ENCODE data around the gene IQGAP2.

Gene IQGAP2

DNA sequence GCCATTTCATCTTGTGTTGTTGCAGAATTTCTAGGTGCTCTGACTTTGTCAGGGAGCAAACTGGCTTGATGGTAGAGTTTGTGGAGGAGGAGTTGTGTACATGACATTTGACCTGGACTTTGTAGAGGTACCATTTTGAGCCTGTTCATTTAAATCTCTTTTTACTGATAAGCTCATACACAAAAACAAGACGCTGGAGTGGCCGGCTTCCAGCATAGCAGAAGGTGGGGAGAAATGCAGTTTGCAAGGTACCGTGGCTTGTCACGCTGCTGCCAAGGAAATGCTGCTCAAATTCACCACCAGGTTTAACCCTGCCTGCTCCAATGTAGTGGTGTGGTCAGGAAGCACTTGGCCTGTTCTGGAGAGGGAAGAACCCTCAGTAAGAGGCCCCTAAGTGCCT, 18.9 kb upstream of the IQGAP2 start:
- DNase-seq, result no peak

DNA sequence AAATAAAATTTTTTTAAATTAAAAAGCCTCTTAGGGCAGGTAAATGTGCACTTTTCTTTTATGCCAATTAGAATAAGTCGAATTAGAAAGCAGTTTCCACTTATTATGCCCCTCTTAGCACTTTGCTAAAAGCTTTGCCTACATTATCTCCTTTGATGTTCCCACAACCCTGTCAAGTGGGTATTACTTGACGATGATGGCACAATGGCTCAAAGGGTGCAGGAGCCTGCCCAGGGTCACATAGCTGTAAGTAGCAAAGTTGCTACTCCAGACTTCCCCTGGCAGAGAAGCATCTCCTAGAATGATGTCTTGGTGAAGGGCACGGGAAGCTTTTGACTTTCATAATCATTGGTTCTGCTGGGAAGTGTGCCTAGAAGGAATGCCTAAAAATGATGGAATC, 18.4 kb upstream of the IQGAP2 start:
- no peak for DNase-seq

DNA sequence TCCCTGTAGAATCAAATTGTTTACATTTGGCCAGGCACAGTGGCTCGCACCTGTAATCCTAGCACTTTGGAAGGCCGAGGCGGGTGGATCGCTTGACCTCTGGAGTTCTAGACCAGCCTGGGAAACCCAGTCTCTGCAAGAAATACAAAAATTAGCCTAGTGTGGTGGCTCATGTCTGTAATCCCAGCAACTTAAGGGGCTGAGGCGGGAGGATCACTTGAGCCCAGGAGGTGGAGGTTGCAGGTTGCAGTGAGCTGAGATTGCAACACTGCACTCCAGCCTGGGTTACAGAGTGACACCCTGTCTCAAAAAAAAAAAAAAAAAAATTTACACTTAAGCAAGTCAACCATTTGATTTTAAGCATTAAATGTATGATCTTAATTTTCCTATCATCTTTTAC, 17.5 kb upstream of the IQGAP2 start:
- DNase-seq, result no peak

DNA sequence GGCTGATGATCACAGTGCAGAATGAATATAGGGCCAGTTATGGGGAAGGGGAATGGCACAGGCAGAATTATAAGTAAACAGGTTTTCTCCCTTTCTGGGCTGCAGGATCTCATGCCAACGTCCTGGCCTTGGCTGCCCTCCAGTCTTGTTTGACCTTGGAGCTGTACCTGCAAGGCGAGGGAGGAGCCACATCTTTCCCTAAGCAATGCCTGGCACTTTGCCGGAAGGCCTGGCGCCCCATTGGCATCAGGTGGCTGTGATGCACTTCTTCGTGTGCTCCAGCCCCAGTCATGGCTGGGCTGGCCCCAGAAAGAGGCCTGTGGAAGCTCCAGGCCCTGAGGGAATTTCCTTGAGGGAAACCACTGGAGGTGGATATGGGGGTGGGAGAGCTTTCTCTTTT, 16.7 kb upstream of the IQGAP2 start:
- no peak for DNase-seq

DNA sequence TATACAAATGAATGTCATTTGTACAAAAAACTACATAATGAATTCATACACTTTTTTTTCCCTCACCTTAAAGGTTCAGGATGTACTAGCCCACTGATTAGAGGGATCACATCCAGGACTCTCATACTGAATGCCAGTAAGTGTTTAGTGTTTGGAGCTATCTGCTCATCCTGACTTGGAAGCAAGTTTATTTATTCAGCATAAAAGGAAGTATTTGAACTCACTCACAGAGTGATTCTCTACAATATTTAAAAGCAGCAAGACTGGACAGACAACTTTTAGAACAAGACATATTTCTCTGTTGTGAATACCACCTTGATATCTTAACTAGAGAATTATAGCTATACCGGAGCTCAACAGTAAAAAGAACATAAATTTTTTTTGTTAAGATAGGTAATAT, 14.8 kb upstream of the IQGAP2 start:
- DNase-seq, result no peak

DNA sequence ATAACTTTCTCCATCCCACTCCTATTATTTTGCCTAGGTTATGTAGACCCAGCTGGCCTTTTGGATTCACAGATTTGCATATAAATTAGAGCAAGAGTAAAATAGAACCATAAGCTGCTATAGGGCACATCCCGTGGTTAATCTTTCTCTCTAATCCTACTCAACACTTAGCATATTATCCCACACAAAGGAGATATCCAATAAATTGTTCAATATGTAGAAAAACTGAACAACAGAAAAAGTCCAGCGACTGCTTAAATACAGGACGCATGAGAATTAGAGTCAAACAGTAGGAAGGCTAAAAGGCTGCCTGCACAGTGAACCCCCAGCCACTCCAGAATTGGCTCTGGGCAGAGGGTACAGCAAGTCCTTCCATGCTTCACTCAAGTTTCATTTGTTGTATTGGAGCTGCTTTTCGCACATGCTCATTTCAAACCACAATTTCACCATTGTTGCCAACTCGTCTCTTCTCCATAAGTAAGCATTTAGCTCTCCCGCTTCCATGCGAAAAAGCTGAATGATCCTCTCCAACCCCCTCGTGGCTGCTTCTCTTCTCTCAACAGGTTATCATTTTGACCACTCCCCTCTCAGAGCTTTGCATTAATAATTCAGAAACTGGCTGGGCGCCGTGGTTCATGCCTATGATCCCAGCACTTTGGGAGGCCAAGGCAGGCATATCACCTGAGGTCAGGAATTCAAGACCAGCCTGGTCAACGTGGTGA, 14.1 kb upstream of the IQGAP2 start:
- no peak for DNase-seq

DNA sequence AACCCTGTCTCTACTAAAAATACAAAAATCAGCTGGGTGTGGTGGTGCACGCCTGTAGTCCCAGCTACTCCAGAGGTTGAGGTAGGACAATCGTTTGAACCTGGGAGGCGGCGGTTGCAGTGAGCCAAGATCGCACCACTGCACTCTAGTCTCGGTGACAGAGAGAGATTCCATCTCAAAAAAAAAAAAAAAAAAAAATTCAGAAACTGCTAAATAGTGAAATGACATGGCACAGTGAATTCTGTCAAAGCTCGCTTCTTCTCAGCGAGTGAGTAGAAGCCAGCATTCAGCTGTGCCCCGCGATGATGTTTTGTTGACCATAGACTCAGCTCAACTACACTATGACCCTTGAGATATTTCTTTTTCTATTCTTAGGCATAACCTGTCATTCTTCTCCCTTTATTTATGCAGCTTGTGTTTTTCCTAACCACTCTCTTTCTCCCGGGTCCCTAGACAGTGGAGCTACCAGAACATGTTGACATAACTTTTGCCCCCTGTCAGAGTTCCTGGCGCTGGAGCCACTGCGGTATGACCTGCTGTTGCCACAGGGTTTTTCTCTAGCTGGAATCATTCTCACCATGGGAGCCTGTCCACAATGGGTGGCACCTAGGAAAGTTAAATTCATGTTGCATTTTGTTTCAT, 13.5 kb upstream of the IQGAP2 start:
- DNase-seq, result no peak

DNA sequence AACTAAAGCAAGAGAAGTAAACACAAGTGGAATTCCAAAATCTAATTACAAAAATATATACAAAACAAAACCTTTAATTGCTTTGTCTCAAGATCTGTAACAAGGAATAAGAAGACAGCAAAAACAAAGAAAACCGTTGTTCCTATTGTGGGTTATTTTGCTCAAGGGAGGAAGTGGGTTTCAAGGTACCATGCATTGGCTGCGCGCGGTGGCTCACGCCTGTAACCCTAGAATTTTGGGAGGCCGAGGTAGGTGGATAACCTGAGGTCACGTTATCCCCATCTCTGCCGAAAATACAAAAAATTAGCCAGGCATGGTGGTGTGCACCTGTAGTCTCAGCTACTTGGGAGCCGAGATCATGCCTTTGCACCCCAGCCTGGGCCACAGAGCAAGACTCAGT, 12.1 kb upstream of the IQGAP2 start:
- no peak for DNase-seq

DNA sequence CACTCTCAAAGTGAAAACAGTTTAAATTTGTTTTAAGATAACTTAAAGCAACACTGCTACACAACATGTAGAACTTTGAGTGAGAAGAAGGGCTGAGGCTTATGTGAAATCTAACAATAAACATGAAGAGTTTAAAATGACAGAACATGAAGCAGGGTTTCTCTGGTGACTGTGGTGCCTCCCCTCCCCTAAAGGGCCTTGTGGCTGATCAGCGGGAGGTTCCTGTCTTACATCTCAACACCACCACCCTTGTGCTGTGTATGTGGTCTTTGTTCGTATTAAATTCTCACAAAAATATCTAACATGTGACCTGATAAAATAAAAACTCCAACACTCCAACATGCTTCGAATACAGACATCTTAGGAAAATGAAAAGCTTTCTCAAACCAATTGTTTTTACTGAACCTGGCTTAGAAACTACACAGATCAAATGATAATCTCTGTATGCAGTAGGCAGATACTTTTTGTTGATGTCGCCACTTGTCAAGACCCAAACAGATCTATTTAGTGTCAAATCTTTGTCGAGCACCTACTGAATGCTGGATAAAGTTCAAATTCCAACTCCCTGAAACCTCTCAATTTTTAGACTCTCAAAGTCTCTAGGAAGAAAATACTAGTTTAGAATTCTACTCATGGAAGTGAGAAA, 9.9 kb upstream of the IQGAP2 start:
- DNase-seq, result no peak

DNA sequence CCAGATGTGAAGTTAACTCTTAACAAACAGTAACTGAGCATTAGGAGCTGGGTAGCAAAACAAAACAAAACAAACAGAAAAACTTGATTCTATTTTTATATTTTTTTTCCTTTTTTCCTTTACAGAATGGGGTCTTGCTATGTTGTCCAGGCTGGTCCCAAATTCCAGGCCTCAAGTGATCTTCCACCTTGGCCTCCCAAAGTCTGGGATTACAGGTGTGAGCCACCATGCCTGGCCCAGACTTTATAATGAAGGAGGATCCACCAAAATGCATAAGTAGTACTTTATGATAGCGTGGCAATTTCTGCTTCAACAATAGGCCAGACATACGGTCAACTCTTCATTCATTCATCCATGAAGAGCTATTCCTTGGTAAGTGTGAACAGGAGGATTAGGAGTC, 5.9 kb upstream of the IQGAP2 start:
- no peak for DNase-seq

DNA sequence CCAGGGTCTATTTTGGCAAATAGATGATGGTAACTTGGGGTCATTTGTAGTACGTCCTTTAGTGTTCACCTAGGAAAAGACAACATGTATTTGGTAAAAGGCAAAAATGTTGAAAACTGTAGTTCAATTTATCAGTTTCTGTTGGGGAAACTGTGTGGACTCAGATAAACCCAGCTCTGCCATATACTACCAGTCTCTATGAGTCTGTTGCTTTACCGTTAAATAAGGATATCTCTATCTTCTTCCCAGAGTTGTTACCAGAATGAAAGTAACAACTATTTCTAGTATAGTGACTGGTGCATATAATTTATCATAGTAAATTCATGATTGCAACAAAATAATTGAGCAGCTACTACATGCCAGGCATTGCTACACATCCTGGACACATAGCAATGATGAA, 3.8 kb upstream of the IQGAP2 start:
- no peak for DNase-seq

DNA sequence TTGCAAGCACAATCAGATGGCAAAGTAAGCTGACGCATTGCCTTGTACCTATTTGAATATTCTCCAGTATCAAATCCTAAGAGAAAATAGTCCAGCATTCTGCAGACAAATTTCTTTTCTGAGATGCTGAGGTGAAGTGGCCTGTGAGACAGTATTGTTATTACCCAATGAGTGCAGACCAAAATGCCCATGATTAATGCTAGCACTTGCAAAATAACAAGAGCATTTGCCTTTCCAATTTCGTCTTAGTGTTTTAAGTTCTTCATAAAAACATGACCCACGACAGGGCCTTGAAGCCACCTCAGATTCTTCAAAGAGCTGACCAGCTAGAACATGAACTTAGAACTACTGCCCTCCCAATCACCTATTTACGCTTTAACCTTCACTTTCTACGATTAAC, 2.6 kb upstream of the IQGAP2 start:
- DNase-seq, result no peak

DNA sequence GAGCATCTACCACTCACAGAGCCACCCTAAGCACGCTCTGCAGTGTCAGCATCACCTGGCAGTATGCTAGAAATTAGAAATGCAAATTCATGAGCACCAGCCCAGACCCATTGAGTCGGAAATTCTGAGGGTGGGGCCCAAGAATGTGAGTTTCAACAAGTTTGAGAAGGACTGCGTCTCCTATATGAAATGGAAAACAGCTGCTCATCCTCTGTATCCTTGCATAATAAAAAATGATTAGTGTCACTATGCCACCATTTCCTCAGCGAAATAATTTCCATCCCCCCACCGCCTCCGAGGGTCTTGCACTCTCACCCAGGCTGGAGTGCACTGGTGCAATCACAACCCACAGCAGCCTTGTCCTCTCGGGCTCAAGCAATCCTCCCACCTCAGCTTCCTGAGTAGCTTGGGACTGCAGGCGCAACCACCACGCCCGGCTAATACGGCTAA, 1.3 kb upstream of the IQGAP2 start:
- DNase-seq, result peak; percentile 49

DNA sequence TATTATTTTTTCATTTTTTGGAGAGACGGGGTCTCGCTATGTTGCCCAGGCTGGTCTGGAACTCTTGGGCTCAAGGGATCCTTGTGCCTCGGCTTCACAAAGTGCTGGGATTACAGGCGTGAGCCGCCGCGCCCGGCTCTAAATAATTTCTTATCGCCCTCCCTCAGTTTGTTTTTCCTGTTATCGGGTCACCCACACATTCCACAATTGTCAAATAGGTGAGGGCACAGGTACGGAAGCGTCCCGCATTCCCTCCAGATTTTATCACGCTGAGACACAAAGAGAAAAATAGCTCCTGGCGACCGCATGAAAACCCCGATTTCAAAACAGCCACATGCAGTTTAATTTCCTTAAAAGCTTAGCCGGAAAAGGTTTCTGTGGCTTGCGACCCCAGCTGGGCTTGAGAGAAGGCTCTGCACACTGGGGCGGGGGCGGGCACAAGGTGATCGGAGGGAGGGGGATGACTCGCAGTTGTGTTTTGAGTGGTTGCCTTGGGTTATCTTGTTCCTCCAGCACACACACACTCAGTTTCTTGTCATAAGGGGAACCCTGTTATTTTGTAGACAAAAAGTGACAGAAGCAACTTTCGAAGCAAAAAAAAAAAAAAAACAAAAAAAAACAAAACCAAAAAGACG, 717 bp upstream of the IQGAP2 start:
- DNase-seq, result peak; percentile 91

DNA sequence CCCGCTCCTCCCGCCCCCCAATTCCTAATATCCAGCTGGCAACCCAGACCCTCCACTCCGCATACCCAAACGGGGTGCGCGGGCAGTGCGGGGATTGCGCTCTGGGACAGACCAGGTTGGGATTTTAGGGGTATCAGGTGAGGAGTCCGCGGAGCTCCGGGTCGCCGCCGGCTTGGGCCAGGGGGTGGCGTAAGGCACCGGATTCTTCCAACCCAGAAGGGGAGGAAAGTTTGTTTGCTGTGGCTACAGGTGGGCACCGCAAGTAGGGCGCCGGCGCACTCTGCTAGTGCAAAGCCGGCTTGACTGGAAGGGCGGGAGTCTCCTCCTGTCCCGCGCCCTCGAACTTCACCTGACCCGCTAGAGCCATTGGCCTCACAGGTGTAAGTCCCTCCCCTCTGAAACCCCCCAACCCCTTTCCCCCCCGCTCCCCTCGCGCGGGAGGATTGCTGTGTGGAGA, 709 bp downstream of the IQGAP2 start:
- DNase-seq, result peak; percentile 69

DNA sequence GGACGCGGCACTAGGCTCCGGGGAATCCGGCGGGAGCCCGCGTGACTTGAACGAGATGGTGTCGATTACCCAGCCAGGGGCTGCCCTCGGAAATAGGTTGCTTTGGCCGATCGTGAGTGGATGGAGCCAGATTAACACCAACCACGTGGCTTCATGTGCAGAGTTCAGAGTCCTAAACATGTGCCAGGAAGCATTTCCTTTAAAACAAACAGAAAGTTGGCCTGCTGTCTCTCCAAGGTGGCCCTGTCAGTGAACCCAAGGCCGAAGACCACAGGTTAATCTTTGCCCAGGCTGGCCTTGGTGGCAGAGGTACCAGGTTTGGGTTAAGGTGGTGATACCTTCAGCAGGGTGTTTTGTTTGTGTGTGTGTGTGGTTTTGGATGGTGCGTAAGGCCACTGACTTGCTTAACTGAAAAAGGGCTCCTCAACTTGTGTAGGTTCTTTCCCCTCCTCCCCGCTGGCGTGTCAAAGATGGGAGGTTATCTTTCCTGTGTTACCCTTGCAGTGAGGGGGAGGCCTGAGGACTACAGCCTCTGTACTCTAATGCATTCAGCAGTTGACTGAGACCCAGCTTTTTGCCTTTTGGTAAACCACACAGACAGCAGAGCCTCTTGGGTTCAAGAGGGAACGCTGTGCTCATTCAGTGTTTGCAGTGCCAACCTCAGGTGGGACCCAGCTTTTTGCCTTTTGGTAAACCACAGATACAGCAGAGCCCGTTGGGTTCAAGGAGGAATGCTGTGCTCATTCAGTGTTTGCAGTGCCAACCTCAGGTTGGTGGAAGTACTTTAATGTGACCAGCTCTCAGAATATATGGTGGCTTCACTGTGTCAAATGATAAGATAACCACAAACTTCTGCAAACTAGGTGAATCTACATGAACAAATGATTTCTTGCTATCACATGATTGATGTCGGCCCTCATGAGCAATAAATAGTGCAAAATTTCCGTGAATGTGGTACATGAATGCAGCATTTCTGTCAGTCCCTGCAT, 1.4 kb downstream of the IQGAP2 start:
- peak; percentile 76 for DNase-seq

DNA sequence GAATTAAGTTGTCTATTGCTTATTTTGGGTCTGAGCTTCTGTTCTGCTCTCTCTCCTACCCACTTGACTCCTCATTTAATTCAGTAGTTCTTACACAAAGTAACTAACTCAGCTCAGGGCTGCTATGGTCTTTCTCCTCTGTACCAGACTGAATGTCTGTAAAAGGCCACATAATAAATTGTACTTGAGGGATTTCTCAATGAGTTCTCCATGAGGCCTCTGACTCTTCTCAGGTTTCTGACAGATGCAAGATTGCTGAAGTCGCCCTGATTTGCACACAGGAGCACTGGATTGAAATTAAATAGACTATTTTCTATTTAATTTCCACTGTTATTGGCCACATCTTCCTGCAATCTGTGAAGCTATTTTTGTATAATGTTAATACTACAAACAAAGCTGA, 2.9 kb downstream of the IQGAP2 start:
- DNase-seq, result no peak

DNA sequence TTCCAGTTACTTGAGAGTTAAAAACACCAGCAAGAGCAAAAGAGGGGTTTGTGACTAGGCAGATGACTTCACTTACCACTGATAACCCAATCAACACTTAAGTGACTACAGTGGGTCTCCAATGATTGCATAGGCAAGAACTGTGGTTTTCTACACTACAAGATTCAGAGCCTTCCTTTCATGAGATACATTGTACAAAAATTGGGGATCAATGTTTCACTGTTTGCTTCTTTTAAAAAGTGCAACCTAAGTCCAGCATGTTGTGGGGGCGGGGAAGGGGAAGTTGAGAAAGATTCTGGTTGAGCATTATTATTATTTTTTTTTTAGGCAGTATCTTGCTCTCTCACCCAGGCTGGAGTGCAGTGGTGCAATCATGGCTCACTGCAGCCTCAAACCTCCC, 3.6 kb downstream of the IQGAP2 start:
- no peak for DNase-seq

DNA sequence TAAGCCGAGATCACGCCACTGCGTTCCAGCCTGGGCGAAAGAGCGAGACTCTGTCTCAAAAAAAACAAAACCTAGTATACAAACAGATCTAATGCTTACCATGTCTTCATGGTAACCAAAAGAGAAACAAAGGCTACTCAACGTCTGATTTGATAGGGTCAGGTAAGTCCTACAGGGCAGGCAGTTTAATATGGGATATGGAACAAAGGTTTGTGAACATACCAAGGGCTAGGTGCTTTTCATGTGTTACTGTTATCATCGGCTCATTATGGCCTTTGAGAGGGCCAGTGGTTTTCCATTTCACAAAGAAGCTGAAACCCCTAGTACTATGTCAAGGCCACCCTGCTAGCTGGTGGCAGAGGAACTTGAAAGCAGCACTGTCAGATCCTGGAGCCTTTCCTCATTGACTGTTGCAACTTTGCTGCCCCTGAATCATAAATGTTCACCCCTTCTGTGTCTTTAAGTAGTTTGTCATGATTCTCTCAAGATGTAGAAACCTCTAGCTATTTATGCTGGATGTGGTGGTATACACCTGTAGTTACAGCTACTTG, 5.1 kb downstream of the IQGAP2 start:
- no peak for DNase-seq

DNA sequence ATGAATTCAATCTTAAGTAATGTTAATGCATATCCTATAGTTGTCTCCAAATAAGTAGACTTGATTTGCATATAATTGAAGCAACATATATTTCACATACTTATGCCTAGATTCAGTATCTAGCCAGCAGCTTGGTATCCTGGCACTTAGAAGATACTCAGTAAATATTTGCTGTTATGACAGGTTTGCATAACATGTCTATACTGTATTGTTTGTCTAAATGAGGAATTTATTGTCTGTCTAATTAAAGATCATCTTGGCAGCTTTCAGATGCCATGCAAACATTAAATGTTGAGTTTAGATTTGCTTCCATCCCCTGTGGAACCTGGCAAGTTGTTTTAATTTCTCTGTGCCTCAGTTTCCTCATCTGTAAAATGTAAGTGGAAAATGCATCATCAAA, 9.4 kb downstream of the IQGAP2 start:
- no peak for DNase-seq

DNA sequence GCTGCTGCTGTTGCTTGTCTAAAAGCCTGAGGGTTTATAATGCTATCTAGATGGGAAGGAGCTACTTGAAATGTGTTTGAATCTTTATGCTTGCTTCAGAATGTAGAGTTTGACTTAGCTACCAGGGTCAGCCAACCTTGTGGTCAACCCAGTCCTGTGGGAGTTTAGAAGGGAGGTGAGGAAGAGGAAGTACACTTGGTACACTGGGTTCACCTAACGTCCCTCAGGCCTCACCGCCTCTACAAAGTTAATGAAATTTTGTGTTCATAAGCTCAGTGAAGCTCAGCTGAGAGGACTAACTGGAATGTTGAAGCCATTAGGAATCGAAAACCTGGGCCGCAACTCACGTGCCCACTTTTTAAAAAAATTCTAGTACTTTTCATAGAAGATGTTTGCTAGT, 10.7 kb downstream of the IQGAP2 start:
- DNase-seq, result no peak

DNA sequence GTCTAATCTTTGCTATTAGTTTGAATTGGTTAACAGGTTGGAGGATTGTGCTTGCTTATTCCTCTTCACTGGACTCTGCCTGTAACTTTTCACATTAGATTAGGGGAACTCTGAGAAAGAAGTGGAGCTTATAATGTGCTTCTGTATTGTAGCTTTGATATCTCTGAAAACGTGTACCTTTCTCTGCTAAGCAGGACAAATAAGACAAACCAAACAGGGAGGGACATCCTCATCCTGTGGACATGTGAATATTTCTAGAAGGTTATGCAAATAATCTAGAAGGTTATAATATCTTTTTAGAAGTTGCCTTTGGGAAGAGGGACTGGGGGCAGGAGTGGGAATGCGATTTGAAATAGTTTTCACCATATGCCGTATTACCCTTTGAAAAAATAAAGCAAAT, 11.7 kb downstream of the IQGAP2 start:
- no peak for DNase-seq

Measured in CD4-positive, alpha-beta T cell treated with Interleukin-15 for 1 hour (primary cell).